CD4-positive, alpha-beta T cell treated with Interleukin-4 for 1 hour (primary cell): ENCODE results near the gene WFDC9.
"Not testable (repeated sequence)": the region's sequence is repeated elsewhere in the genome, so short reads cannot be mapped to it uniquely, and the experiment has no call there.

Experiments
- DNase-seq, 2 donors: peaks; one replicate each; pipeline ENCODE4 v3.0.0-alpha.2; 2020 to 2022

The WFDC9 gene

DNA sequence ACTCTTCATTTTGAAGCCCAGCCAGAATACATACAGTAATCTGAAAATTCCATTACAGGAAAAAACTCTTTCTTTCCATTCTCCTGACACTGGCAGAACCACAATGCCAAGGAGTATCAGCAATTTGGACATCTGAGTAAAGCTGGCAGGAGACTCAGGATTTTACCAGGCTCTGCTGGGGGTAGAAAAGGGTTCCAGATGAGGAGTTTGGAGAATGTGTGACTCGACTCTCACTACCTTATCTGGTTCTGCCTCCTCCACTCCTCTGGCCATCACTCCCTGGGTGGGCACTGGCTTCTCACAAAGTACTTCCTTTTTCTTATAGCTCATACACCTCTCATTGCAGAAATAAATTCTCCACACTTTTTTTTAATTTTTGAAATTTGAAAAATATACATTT lies 41.4 kb downstream of the WFDC9 start:
- DNase-seq = no peak

DNA sequence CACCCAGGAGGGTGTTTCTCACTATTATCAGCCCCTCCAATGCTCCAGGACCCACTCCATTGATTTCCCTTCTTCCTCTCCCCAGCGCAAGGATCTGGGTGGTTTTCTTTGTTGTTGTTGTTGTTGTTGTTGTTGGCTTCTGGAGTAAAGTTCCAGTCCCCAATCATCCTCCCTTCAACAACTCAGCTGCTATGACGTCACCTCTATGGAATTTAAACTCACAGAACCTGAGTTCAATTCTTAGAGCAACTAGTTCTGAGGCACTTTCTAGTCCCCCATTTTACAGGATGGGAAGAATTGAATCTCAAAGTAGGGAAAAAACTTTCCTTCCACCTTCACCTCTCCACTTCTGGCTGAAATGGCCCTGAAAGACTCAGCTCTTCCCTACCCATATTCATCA lies 42.3 kb downstream of the WFDC9 start:
- DNase-seq = no peak

DNA sequence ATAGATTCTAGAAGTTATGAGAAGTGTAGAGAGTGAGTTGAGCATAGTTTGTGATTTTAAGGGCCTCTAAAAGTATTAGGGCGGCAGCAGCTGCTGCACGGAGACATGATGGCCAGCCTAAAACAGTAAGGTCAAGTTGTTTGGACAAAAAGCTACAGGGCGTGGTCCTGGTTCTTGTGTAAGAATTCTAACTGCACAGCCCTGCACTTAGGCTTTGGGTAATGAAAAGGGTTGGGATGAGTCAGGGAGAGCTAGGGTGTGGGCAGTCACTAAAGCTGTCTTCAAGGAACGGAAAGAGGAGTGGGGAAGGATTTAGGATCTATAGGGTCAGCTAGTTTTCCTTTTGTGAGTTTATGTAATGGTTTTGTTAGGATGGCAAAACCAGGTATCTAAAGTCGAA lies 45.1 kb downstream of the WFDC9 start:
- not testable (repeated sequence) for DNase-seq

DNA sequence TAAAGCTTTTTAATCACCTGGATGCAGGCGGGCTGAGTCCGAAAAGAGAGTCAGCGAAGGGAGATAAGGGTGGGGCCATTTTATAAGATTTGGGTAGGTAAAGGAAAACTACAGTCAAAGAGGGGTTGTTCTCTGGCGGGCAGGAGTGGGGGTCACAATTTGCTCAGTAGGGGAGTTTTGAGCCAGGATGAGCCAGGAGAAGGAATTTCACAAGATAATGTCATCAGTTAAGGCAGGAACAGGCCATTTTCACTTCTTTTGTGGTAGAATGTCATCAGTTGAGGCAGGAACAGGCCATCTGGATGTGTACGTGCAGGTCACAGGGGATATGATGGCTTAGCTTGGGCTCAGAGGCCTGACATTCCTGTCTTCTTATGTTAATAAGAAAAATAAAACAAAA lies 46.8 kb downstream of the WFDC9 start:
- not testable (repeated sequence) for DNase-seq

DNA sequence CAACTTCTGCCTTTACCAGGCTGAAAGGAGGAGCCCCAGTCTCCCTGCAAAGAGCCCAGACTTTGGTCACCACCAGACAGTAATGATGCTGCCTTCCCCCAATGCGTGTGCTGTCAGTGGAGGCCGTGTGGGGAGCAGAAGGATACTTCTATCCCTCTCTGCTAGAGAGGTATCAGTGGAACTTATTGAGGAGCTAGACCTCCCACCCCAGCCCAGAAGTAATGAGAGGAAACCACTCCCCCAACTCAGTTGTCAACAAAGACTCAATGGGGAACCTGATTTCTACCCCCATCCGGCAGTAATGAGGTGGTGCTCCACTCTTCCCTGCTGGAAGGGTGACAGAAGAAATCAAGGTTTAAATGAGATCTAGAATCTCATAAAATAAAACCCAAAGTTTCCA lies 47.6 kb downstream of the WFDC9 start:
- DNase-seq = no peak

DNA sequence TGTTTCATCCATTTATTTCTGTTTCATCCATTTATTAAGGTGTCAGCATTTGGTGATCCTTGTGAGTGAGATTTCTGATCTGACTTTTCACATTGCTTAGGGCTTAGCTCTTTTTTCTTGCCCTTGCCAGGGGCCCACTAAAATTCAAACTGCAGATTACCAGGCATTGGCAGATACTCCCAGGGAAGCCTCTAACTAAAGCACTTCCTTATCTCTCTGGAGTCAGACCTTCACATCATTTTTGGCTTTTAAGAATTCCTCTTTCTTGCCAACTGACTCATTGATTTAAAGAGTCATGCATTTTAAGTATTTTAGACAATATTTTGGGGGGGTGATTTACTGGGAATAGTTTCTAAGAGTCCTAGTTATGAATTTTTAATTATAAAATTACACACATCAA lies 49.4 kb downstream of the WFDC9 start:
- no peak for DNase-seq

DNA sequence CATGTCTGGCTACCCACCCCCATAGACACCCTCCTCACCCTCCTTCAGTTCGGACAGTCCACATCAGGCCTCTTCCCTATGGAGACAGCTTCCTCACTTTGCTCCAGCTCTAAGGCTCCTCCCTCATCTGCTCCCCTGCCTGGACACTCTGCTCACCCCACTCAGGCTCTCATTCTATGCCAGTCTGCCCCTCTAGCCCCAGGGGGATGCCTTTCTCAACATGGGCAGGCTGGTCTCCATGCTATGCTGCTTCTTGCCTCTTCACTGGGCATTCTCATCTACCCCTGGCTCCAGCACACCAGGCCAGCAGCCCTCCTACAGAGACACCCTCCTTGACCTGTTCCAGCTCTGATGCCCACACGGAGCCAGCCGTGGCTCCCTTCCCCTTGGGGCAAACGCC lies 51.9 kb downstream of the WFDC9 start, which contains the start of gene WFDC8:
WFDC8 (minus strand) TSS at position 101 of the 400 bp plus-strand sequence; CDS start at position 64, 37 bp downstream.
- no peak for DNase-seq

DNA sequence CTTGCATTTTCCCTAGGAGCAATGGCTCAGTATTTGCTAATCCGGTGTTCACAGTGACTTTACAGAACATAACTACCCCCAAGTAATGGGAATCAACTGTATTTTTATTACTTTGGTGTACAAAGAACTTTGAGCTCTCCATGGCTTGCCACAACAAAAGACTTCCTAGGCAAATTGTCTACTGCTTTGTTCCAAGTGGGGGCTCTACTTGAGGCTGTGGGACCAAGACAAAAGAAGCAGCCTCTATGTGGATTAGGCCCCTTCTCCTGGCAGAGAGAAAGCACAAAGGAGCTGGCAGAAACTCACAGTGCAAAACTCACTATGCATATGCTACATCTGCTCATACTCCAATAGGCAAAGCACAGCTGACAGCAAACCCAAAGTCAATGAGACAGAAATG lies 52.9 kb downstream of the WFDC9 start:
- no peak for DNase-seq

DNA sequence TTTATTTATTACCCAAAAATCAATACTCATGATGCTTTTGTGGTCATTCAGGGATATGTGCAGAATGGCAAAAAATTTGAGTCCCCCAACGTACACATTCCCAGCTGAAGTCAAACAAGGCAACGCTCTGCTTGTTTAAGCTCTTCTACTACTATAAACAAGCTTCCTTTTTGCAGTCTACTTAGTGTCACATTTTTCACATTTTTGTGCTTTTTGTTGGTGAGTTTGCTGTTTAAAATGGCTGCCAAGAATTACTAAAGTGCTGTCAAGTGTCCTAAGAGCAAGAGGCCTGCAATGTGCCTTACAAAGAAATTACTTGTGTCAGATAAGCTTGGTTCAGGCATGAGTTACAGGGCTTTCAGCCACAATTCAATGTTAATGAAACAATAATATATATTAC lies 54.1 kb downstream of the WFDC9 start:
- DNase-seq = no peak

DNA sequence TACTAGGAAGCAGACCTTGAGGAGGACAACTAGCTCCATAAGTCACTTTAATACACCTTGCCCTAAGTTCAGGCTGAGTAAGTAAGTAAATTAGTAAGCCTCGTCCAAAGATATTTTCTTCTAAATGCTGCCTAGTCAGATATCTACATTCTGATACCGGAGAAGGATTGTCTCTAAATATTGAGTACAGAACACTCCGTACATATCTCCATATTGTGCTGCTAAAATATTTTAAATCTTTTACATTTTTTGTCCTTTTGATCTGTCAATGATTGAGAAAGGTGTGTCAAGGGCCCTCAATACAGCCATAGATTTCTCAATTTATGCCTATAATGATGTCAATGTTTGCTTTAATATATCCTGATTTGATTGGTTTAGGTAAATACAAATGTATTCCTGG lies 55.2 kb downstream of the WFDC9 start:
- no peak for DNase-seq

DNA sequence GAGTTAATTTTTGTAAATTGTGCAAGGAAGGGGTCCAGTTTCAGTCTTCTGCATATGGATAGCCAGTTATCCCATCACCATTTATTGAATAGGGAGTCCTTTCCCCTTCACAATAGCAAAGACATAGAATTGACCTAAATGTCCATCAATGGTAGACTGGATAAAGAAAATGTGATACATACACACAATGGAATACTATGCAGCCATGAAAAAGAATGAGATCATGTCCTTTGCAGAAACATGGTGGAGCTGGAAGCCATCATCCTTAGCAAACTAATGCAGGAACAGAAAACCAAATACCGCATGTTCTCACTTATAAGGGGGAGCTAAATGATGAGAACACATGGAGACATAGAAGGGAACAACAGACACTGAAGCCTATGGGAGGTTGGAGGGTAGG lies 61.4 kb downstream of the WFDC9 start:
- DNase-seq = not testable (repeated sequence)

DNA sequence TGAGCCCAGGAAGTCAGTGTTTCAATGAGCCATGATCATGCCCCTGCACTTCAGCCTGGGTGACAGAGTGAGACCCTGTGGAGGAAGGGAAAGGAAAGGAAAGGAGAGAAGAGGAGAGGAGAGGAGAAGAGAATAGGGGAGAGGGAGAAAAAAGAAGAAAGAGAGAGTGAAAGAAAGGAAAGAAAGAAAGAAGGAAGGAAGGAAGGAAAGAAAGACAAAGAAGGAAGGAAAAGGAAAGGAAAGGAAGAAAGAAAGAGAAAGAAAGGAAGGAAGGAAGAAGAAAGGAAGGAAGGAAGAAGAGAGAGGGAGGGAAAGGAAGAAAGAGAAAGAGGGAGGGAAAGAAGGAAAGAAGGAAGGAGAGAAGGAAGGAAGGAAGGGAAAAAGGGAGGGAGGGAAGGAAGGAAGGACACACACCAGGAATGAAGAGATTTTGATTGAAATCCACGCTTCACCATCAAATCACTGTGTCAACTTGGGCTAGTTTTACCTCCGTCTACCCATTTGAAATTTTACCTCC lies 66.3 kb downstream of the WFDC9 start:
- no peak for DNase-seq
